Right hindlimb (tissue), 1 donor: Measurements from ENCODE around the gene RNF187.
A peak's percentile ranks its signal among the peaks of the same experiment; 100 is the strongest.

Experiments used
- DNase-seq: peaks from one replicate; pipeline ENCODE4 v3.0.0-alpha.2; 2018

RNF187 gene

DNA sequence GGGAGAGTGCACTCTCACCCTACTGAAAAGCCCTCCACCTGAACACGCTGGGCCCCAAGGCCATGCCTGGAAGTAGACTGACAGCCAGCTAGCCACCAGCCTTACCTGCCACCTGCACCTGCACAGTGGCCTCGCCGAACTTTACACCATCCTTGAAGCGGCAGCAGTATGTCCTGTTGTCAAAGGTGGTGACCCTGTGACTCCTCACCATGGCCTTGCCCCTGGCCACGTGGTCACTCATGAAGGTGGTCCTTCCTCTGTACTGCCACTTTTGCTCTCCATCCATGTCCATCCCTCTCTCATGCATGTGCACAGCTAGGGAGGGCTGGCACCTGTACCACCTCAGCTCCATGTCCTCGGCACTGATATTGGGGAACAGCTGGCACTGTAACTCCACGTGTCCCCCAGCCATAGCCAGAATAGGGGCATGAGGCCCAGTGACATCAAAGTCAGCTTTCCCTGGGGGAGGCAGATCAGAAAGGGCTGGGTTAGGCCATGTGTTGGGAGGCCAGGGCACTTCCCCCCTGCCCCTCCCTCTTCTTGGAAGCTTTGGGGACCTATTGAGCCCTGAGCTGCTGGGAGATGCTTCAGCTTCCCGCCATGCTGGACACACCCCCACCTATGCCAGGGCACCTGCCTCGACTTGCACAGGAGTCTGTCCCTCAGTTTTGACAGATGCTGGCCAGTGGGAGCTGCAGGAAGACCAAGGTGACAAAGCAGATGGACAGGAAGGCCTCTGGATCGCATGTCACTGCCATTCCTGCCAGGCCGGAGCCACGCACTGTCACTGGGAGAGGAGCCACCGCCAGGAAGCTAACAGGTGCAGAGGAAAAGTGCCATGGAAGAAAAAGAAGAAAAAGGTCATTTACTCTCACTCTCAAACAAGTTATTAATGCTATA is 24.6 kb downstream of the RNF187 start:
- no peak for DNase-seq

DNA sequence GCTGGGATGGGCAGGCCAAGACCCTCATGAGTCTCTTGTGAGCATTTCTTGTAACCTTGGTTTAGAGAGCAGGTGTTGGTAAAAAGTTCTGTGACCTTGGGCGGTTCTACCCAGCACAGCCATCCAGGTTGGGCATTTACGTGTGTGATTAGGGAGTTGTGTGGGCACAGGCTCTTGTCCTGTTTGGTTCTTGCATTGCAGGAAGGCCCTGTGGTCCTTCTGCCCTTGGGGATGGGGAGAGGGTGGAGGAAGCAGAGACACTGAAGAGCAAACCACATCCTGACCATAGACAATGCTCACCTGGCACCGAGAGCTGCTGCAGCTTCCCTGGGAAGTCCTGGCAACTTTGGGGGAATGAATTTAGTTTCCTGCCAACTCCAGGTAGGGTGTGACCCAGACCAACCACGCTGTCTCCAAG is 25.6 kb downstream of the RNF187 start:
- no peak for DNase-seq

DNA sequence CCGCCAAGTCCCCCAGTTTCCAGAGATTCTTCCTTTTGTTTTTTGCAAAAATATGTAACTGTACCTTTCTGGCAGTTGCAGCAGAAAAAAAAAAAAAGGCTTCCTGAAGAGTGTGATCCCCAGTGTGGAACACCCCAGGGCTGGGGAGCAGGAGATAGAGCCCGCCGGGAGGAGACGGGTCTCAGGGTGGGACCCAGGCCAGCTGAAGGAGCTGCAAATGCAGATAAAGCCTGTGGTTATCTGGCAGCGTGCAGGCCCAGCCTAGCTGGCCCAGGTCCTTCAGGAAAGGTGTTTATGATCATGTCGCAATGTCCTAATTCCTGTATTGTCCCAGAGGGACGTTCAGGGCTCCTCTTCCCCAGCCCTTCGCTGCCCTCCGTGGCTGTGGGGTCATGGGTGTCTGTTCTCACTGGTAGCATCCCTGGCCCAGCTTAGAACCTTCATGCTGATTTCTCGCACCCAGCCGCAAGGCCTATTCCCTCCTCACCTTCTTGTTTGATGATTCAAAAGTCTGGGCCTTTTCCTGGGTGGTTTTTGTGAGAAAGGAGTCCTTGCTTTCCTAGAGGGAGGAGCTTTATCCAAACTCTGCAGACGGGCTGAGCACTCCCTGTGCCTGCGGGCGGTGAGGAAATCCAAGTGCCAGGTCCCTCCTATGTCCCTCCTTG is 26.2 kb downstream of the RNF187 start:
- DNase-seq, result no peak

DNA sequence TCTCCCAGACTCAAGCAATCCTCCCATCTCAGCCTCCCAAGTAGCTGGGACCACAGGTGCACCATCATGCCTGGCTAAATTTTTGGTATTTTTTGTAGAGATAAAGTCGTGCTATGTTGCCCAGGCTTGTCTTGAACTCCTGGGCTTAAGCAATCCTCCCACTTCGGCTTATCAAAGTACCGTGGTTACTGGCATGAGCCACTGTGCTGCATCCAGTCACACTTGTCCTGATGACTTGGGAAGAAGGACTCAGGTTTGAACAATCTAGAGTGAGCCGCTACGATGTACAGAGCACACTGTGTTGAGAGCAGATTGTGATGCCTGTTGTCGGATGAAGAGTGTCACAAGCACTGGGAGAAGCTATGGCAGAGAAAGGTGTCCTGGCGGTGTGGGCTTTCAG is 27.2 kb downstream of the RNF187 start:
- no peak for DNase-seq

DNA sequence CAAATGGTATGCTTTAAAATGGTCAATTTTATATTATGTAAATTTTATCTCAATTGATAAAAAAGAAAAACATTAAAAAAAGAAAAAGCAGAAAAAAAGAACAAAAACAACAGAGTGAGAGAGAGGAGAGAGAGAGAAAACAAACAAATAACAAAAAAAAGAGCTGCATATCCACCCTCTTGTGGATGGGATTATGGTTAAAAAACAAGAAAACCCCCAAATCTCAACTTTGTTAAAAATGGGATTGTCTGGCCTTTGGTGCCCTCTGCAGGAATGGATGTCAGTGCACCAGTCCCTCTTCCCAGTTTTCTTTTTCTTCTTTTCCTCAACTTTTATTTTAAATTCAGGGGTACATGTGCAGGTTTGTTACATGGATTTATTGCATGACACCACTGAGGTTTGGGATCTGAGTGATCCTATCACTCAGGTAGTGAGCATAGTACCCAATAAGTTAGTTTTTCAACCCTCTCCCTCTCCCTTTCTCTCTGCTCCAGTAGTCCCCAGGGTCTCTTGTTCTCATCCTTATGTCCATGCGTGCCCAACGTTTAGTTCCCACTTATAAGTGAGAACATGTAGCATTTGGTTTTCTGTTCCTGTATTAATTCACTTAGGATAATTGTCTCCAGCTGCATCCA is 28.1 kb downstream of the RNF187 start:
- peak; percentile 39 for DNase-seq

DNA sequence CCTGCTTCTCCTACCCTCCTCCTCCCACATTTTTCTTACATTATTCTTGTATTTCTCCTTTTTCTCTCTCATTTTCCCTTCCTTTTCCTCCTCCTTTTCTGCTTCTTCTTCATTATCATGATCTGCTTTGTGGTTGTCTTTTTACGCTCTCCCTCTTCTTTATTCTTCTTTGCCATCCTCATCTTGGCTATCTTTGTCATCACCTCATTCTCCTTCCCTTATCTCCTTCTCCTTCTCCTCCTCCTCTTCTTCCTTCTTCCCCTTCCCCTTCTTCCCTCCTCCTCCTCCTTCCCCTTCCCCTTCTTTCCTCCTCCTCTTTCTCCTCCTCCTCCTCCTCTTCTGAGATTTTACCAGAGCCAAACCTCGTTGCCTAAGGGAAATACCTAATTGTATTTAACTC is 30.5 kb downstream of the RNF187 start:
- no peak for DNase-seq

DNA sequence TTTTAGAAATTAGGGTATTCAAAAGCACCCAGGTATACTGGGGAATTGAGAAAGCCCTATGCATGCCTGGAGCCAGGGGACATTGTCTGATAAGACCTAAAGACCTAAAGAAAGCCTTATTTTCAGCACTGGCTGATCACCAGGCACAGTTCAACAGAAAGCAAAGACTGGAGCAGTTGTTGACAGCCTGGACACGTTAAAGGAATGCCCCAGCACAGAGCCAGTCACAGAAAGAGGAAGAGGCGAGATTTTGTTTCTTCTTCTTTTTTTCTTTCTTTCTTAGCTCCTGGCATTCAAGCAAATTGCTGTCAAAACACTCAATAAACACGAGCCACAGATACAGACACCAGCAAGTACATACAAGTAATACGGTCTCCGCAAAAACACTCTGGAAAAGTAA is 40.4 kb downstream of the RNF187 start:
- DNase-seq, result no peak

DNA sequence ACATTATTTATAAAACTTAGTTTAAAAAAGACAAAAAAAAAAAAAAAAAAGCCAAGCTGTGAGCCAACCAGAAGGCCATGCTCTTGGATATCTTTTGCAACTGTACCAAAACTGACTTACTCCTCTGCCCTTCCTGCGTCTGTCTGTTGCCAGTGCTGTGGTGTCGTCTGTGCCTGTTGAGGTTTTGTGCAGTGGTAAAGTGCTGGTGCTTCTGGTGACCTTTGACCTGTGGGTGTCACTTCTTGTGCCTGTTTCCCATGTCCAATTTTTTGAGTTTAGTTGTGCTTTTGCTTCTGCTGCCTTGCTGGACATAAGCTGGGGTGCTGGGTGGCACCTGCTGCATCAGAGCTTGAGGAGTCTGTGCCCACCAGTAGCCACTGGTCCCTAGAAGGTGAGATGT is 41.4 kb downstream of the RNF187 start:
- DNase-seq, result no peak

DNA sequence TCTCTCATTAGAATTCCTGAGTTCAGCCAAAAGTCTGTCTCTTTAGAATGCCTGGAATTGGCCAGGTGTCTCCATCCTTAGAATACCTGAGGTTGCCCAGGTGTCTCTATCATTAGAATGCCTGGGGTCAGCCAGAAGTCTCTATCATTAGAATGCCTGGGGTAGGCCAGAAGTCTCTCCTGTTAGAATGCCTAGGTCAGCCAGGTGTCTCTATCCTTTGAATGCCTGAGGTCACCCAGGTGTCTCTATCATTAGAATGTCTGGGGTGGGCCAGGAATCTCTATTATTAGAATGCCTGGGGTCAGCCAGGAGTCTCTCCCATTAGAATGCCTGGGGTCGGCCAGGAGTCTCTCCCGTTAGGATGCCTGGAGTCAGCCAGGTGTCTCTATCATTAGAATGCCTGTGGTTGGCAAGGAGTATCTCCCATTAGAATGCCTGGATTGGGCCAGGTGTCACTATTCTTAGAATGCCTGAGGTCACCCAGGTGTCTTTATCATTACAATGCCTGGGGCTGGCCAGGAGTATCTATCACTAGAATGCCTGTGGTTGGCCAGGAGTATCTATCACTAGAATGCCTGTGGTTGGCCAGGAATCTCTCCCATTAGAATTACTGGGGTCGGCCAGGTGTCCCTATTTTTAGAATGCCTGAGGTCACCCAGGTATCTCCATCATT is 43.0 kb downstream of the RNF187 start:
- DNase-seq, result no peak

DNA sequence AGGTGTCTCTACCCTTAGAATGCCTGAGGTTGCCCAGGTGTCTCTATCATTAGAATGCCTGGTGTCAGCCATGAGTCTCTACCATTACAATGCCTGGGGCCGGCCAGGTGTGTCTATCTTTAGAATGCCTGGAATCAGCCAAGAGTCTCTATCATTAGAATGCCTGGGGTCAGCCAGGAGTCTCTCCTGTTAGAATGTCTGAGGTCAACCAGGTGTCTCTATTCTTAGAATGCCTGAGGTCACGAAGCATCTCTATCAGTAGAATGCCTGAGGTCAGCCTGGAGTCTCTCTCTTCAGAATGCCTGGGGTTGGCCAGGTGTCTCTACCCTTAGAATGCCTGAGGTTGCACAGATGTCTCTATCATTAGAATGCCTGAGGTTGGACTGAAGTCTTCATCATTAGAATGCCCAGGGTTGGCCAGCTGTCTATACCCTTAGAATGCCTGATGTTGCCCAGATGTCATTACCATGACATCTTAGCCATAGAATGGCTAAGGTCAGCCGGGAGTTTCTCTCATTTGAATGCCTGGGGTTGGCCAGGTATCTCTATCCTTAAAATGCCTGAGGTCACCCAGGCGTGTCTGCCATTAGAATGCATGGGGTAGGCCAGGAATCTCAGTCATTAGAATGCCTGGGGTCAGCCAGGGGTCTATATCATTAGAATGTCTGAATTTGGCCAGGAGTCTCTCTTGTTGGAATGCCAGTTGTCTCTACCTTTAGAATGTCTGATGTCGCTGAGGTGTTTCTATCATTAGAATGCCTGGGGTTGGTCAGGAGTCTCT is 44.0 kb downstream of the RNF187 start:
- no peak for DNase-seq

DNA sequence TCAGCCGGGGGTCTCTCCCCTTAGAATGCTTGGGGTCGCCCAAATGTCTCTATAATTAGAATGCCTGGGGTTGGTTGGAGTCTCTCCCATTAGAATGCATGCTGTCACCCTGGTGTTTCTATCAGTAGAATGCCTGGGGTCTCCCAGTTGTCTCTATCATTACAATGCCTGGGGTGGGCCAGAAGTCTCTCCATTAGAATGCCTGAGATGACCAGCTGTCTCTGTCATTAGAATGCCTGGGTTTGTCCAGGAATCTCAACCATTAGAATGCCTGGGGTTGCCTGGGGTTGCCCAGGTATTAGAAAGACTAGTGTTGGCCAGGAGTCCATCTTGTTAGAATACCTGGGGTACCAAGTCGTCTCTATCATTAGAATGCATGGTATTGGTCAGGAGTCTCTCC is 51.6 kb downstream of the RNF187 start:
- DNase-seq, result no peak

DNA sequence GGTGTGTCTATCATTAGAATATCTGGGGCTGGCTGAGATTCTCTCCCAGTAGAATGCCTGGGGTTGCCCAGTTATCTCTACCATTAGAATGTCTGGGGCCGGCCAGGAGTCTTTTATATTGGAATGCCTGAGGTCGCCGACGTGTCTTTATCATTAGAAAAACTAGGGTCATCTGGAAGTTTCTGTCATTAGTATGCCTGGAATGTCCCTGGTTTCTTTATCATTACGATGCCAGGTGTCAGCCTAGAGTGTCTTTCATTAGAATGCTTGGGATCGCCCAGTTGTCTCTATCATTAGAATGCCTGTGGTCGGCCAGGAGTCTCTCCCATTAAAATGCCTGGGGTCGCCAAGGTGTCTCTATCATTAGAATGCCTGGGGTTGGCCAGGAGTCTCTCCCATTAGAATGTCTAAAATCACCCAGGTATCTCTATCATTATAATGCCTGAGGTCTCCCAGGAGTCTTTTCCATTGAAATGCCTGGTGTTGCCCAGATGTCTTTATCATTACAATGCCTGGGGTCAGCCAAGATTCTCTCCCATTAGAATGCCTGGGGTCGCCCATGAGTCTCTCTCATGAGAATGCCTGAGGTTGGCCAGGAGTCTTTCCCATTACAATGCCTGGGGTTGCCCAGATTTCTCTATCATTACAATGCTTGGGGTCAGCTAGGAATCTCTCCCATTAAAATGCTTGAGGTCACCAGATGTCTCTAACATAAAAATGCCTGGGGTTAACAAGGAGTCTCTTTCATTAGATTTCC is 53.2 kb downstream of the RNF187 start:
- DNase-seq, result no peak

DNA sequence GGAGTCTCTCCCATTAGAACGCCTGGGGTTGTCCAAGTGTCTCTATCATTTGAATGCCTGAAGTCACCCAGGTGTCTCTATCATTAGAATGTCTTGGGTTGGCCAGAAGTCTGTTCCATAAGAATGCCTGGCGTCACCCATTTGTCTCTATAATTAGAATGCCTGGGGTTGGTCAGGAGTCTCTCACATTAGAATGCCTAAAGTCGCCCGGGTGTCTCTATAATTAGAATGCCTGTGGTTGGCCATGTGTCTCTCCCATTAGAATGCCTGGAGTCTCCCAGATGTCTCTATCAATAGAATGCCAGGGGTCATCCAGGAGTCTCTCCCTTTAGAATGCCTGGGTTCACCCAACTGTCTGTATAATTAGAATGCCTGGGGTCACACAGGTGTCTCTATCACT is 54.5 kb downstream of the RNF187 start:
- no peak for DNase-seq

DNA sequence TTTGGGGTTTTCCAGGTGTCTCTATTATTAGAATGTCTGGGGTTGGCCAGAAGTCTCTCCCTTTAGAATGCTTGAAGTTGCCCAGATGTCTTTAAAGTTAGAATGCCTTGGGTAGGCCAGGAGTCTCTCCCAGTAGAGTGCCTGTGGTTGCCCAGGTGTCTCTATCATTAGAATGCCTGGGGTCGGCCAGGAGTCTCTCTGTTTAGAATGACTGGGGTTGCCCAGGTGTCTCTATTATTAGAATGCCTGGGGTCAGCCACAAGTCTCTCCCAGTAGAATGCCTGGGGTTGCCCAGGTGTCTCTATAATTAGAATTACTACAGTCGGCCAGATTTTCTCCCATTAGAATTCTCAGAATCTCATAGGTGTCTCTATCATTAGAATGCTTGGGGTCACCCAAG is 55.2 kb downstream of the RNF187 start:
- no peak for DNase-seq

DNA sequence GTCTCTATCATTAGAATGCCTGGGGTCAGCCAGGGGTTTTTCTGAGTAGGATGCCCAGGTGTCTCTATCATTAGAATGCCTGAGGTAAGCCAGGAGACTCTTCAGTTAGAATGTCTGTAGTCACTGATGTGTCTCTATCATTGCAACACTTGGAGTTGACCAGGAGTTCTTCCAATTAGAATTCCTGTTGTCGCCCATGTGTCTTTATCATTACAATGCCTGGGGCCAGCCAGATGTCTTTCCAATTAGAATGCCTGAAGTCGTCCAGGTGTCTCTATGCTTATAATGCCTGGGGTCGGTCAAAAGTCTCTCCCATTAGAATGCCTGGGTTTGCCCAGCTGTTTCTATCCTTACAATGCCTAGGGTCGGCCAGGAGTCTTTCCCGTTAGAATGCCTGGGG is 55.8 kb downstream of the RNF187 start:
- no peak for DNase-seq

DNA sequence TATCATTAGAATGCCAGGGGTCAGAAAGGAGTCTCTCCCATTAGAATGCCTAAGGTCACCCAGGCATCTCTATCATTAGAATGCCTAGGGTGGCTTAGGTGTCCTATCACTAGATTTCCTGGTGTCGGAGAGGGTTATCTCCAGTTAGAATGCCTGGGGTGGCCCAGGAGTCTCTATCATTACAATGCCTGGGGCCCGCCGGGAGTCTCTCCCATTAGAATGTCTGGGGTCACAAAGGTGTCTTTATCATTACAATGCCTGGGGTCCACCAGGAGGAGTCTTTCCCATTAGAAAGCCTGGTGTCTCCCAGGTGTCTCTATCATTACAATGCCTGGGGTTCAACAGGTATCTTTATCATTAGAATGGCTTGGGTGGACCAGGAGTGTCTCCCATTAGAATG is 56.2 kb downstream of the RNF187 start:
- DNase-seq, result no peak

DNA sequence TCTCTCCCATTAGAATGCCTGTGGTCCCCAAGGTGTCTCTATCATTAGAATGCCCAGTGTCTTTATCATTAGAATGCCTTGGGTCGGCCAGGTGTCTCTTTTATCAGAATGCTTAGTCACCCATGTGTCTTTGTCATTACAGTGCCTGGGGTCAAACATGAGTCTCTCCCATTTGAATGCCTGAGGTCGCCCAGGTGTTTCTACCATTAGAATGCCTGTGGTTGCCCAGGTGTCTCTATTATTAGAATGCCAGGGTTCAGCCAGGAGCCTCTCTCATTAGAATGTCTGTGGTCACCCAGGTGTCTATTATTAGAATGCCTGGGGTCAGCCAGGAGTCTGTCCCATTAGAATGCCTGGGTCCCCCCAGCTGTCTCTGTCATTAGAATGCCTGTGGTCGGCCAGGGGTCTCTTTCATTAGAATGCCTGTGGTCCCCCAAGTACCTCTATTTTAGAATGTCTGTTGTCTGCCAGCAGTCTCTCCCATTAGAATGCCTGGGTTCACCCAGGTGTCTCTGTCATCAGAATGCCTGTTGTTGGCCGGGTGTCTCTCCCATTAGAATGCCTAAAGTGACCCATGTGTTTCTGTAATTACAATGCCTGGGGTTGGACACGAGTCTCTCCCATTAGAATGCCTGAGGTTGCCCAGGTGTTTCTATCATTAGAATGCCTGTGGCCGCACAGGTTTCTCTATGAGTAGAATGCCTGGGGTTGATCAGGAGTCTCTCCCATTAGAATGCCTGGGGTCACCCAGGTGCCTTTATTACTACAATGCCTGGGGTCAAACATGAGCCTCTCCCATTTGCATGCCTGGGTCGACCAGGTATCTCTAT is 57.1 kb downstream of the RNF187 start:
- DNase-seq, result no peak

DNA sequence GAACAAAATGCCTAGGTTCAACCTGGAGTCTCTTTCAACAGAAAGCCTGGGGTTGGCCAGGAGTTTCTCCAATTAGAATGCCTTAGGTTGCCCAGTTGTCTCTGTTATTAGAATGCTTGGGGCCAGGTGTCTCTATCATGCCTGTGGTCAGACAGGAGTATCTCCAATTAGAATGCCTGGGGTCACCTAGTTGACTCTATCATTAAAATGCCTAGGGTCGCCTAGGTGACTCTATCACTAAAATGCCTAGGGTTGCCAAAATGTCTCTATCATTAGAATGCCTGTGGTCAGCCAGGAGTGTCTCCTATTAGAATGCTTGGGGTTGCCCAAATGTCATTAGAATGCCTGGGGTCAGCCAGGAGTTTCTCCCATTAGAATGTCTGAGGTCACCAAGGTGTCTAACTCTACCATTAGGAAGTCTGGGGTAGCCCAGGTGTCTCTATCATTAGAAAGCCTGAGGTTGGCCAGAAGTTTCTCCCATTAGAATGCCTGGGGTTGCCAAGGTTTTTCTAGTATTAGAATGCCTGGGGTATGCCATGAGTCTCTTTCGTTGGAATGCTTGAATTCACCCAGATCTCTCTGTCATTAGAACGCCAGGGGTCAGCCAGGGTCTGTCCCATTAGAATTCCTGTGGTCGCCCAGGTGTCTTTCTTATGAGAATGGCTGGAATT is 57.9 kb downstream of the RNF187 start:
- no peak for DNase-seq
